ENCODE results near the gene GTPBP10. TPM values are rescaled to one million over a fixed set of nuclear protein-coding genes. Genes with fewer than 3 reads are reported as not detected.

Gene GTPBP10
- total and polyA plus RNA-seq, 7 donors: 9.7 to 16.8 (median 11.6) TPM

GRCh38 chr7:90407484-90407821, 60.9 kb downstream of the GTPBP10 start:
- Histone ChIP-seq H3K9me3 (no peaks in the 10 kb centered on the region), H3K4me1 (peaks cover 0 to 20% (median 8%) of the 10 kb centered on the region in 4 donors), H3K36me3 (peaks cover 0 to 67% (median 5%) of the 10 kb centered on the region in 4 donors), H3K27me3 (no peaks in the 10 kb centered on the region), H3K4me3 (no peak overlapping the region), H3K27ac (no peak overlapping the region)
- DNase-seq: no peak
- TF ChIP-seq POLR2A (IDR thresholded peaks at IDR 0.05) (no peak), CTCF (IDR thresholded peaks at IDR 0.05) (no peak), EP300 (IDR thresholded peaks at IDR 0.05) (no peak), POLR2AphosphoS5 (IDR thresholded peaks at IDR 0.05) (no peak)
- WGBS, 2 donors: 18 to 65% methylated on average over 1 of the region's 1 CpG
- intact Hi-C loops (cut with DNase I): no loop called here

GRCh38 chr7:90408142-90408541, 61.6 kb downstream of the GTPBP10 start:
- H3K9me3 ChIP-seq: no peaks in the 10 kb centered on the region
- H3K4me3 ChIP-seq: no peak overlapping the region
- no peak for DNase-seq
- H3K36me3 ChIP-seq: peaks cover 0 to 74% (median 9%) of the 10 kb centered on the region in 4 donors
- intact Hi-C loops (cut with DNase I): no loop called here
- no peak overlapping the region for H3K27ac ChIP-seq
- WGBS, 2 donors: 92 to 93% methylated on average over 1 of the region's 1 CpG
- no peak for TF ChIP-seq POLR2A (IDR thresholded peaks at IDR 0.05)
- no peak for TF ChIP-seq POLR2AphosphoS5 (IDR thresholded peaks at IDR 0.05)
- no peak for TF ChIP-seq CTCF (IDR thresholded peaks at IDR 0.05)
- TF ChIP-seq EP300 (IDR thresholded peaks at IDR 0.05): no peak
- peaks cover 0 to 20% (median 6%) of the 10 kb centered on the region in 4 donors for H3K4me1 ChIP-seq
- H3K27me3 ChIP-seq: no peaks in the 10 kb centered on the region

- peaks cover 0 to 89% (median 11%) of the 10 kb centered on the region in 4 donors for H3K36me3 ChIP-seq
- 15 to 64% methylated on average over 3 of the region's 3 CpGs for WGBS, 2 donors
Observed at GRCh38 chr7:90409667-90410066, 63.2 kb downstream of the GTPBP10 start.

GRCh38 chr7:90411510-90411909, 65.0 kb downstream of the GTPBP10 start:
- Histone ChIP-seq H3K27me3 (no peaks in the 10 kb centered on the region), H3K4me1 (peaks cover 0 to 7% (median 0%) of the 10 kb centered on the region in 4 donors), H3K4me3 (no peak overlapping the region), H3K27ac (no peak overlapping the region), H3K36me3 (peaks cover 0 to 78% (median 11%) of the 10 kb centered on the region in 4 donors), H3K9me3 (no peaks in the 10 kb centered on the region)
- DNase-seq: no peak
- intact Hi-C loops (cut with DNase I): no loop called here
- TF ChIP-seq POLR2A (IDR thresholded peaks at IDR 0.05): no peak
- TF ChIP-seq EP300 (IDR thresholded peaks at IDR 0.05): no peak
- no peak for TF ChIP-seq POLR2AphosphoS5 (IDR thresholded peaks at IDR 0.05)
- TF ChIP-seq CTCF (IDR thresholded peaks at IDR 0.05): no peak
- WGBS, 2 donors: 31 to 72% methylated on average over 2 of the region's 2 CpGs

More at GRCh38 chr7:90409667-90410066, 63.2 kb downstream of the GTPBP10 start:
- Histone ChIP-seq H3K4me3 (no peak overlapping the region), H3K27me3 (no peaks in the 10 kb centered on the region), H3K9me3 (no peaks in the 10 kb centered on the region), H3K4me1 (peaks cover 0 to 13% (median 2%) of the 10 kb centered on the region in 4 donors), H3K27ac (no peak overlapping the region)
- no peak for DNase-seq
- intact Hi-C loops (cut with DNase I): no loop called here
- TF ChIP-seq CTCF (IDR thresholded peaks at IDR 0.05): no peak
- no peak for TF ChIP-seq POLR2A (IDR thresholded peaks at IDR 0.05)
- no peak for TF ChIP-seq EP300 (IDR thresholded peaks at IDR 0.05)
- no peak for TF ChIP-seq POLR2AphosphoS5 (IDR thresholded peaks at IDR 0.05)

All from sigmoid colon (tissue), 7 donors.